GM21367 (cell line): ENCODE measurements around the gene OR13G1.
A peak's percentile ranks its signal among the peaks of the same experiment; 100 is the strongest.
"Not testable (repeated sequence)": the region's sequence is repeated elsewhere in the genome, so short reads cannot be mapped to it uniquely, and the experiment has no call there.

Source experiments
- ATAC-seq: cut with Tn5 transposase; IDR thresholded peaks from one replicate; pipeline ENCODE4 v1.9.1; 2021; ENCODE audit not compliant: unreplicated experiment

The OR13G1 gene

GRCh38 chr1:247679639-247680038 is at the start of gene OR13G1:
Gene OR13G1 (minus strand): TSS chr1:247679739. CDS start chr1:247673041, 6,698 bp downstream.
- ATAC-seq: no peak

GRCh38 chr1:247721222-247721621 is 41.7 kb upstream of the OR13G1 start:
- ATAC-seq: no peak

GRCh38 chr1:247716546-247716945 is 37.0 kb upstream of the OR13G1 start, which contains the start of gene OR6F1:
Gene OR6F1 (minus strand): TSS chr1:247716646. CDS start chr1:247712755, 3,891 bp downstream.
- no peak for ATAC-seq

- no peak for ATAC-seq
Measured at GRCh38 chr1:247713753-247714152, 34.2 kb upstream of the OR13G1 start.

GRCh38 chr1:247710681-247711080 is 31.1 kb upstream of the OR13G1 start:
- ATAC-seq: not testable (repeated sequence)

- ATAC-seq: no peak
Measured at GRCh38 chr1:247701338-247701737, 21.8 kb upstream of the OR13G1 start.

- ATAC-seq: peak; percentile 98
Measured at GRCh38 chr1:247681288-247681897, 1.9 kb upstream of the OR13G1 start.

GRCh38 chr1:247680171-247680570 is 632 bp upstream of the OR13G1 start:
- no peak for ATAC-seq

GRCh38 chr1:247669225-247669624 is 10.3 kb downstream of the OR13G1 start:
- no peak for ATAC-seq

GRCh38 chr1:247656221-247656875 is 23.2 kb downstream of the OR13G1 start:
- no peak for ATAC-seq

- no peak for ATAC-seq
Measured at GRCh38 chr1:247653040-247653439, 26.5 kb downstream of the OR13G1 start.

- no peak for ATAC-seq
Measured at GRCh38 chr1:247647864-247648263, 31.7 kb downstream of the OR13G1 start.

GRCh38 chr1:247646867-247647266 is 32.7 kb downstream of the OR13G1 start:
- no peak for ATAC-seq

GRCh38 chr1:247642742-247643141 is 36.8 kb downstream of the OR13G1 start:
- ATAC-seq: no peak

GRCh38 chr1:247639381-247639981 is 40.1 kb downstream of the OR13G1 start:
- peak; percentile 85 for ATAC-seq

- no peak for ATAC-seq
Measured at GRCh38 chr1:247638781-247639180, 40.8 kb downstream of the OR13G1 start.

GRCh38 chr1:247638011-247638410 is 41.5 kb downstream of the OR13G1 start:
- ATAC-seq: no peak

GRCh38 chr1:247627951-247628350 is 51.6 kb downstream of the OR13G1 start:
- ATAC-seq: no peak
